HG03439 (cell line): ENCODE measurements around the gene CCN5.
A peak's percentile ranks its signal among the peaks of the same experiment; 100 is the strongest.

Experiments
- ATAC-seq: cut with Tn5 transposase; IDR thresholded peaks from one replicate; pipeline ENCODE4 v1.9.1; 2021; ENCODE audit warnings: mild to moderate bottlenecking, moderate library complexity; ENCODE audit not compliant: unreplicated experiment

CCN5 gene

GRCh38 chr20:44735816-44736169 lies 20.6 kb downstream of the CCN5 start:
- no peak for ATAC-seq

- ATAC-seq = no peak
Measured at GRCh38 chr20:44736170-44737021, 21.2 kb downstream of the CCN5 start.

- no peak for ATAC-seq
Measured at GRCh38 chr20:44737116-44737515, 21.9 kb downstream of the CCN5 start.

- ATAC-seq = no peak
Measured at GRCh38 chr20:44738813-44739477, 23.8 kb downstream of the CCN5 start.

GRCh38 chr20:44739942-44740341 lies 24.8 kb downstream of the CCN5 start:
- no peak for ATAC-seq

- ATAC-seq = no peak
Measured at GRCh38 chr20:44742304-44743079, 27.3 kb downstream of the CCN5 start.

GRCh38 chr20:44743080-44743701 lies 28.0 kb downstream of the CCN5 start:
- ATAC-seq = no peak

- no peak for ATAC-seq
Measured at GRCh38 chr20:44743916-44744655, 28.9 kb downstream of the CCN5 start.

GRCh38 chr20:44745122-44745597 lies 30.0 kb downstream of the CCN5 start:
- ATAC-seq = no peak

- ATAC-seq = no peak
Measured at GRCh38 chr20:44745598-44746366, 30.6 kb downstream of the CCN5 start, which contains the start of gene KCNK15. Gene KCNK15, plus strand, starts transcription at chr20:44745865. Its CDS starts 46 bp downstream, at chr20:44745911.

- ATAC-seq = no peak
Measured at GRCh38 chr20:44746367-44747165, 31.4 kb downstream of the CCN5 start.

GRCh38 chr20:44747166-44748004 lies 32.2 kb downstream of the CCN5 start:
- peak; percentile 61 for ATAC-seq

- no peak for ATAC-seq
Measured at GRCh38 chr20:44748005-44748370, 32.8 kb downstream of the CCN5 start.

- ATAC-seq = no peak
Measured at GRCh38 chr20:44750081-44750805, 35.1 kb downstream of the CCN5 start.

GRCh38 chr20:44752099-44752931 lies 37.1 kb downstream of the CCN5 start:
- ATAC-seq = no peak

GRCh38 chr20:44754554-44754953 lies 39.4 kb downstream of the CCN5 start:
- ATAC-seq = no peak
